Activated naive CD4-positive, alpha-beta T cell treated with anti-CD3 and anti-CD28 coated beads, Interleukin-2, amount 50 U/mL, for 16 hours (primary cell): ENCODE results near the gene UBA52.
A peak's percentile ranks its signal among the peaks of the same experiment; 100 is the strongest.

Experiments
- DNase-seq: peaks from one replicate; pipeline ENCODE4 v3.0.0-alpha.2; 2020

UBA52 gene

GRCh38 chr19:18608805-18609716, 37.4 kb downstream of the UBA52 start:
- DNase-seq, result no peak

GRCh38 chr19:18609717-18610051, 38.0 kb downstream of the UBA52 start:
- no peak for DNase-seq

- no peak for DNase-seq
These were observed 38.5 kb downstream of the UBA52 start for GRCh38 chr19:18610245-18610555.

- no peak for DNase-seq
These were observed 39.1 kb downstream of the UBA52 start for GRCh38 chr19:18610556-18611326.

- DNase-seq, result no peak
These were observed 39.8 kb downstream of the UBA52 start for GRCh38 chr19:18611327-18612050.

GRCh38 chr19:18612051-18612771, 40.6 kb downstream of the UBA52 start:
- DNase-seq, result no peak

GRCh38 chr19:18612772-18613588, 41.3 kb downstream of the UBA52 start, which contains the start of gene TMEM59L:
TMEM59L (plus strand) TSS chr19:18612870; CDS start chr19:18612959, 89 bp downstream.
- DNase-seq, result peak; percentile 58

GRCh38 chr19:18613589-18614234, 42.1 kb downstream of the UBA52 start:
- no peak for DNase-seq

- DNase-seq, result no peak
These were observed 44.4 kb downstream of the UBA52 start for GRCh38 chr19:18616023-18616422.

- DNase-seq, result no peak
These were observed 45.9 kb downstream of the UBA52 start for GRCh38 chr19:18617562-18617961.

- no peak for DNase-seq
These were observed 46.6 kb downstream of the UBA52 start for GRCh38 chr19:18618236-18618635.

- no peak for DNase-seq
These were observed 48.7 kb downstream of the UBA52 start for GRCh38 chr19:18620311-18620710.

GRCh38 chr19:18620902-18621301, 49.2 kb downstream of the UBA52 start:
- DNase-seq, result no peak

GRCh38 chr19:18626906-18627305, 55.2 kb downstream of the UBA52 start:
- no peak for DNase-seq
